KBM-7 (cell line): ENCODE results near the gene MBNL3.
"Not testable (repeated sequence)": the region's sequence is repeated elsewhere in the genome, so short reads cannot be mapped to it uniquely, and the experiment has no call there.

Source experiments
- DNase-seq: peaks from one replicate; pipeline ENCODE4 v3.0.0-alpha.2; 2015
- in situ Hi-C: fragments of 300-500 bp; cut with MboI; formaldehyde crosslinking; loops from 2 replicates; pipeline ENCODE4 v1.14.3; 2020; ENCODE audit warnings: low sequenced_read_pairs, low pct_unique_long_range_greater_than_20kb, mixed read lengths

The MBNL3 gene

DNA sequence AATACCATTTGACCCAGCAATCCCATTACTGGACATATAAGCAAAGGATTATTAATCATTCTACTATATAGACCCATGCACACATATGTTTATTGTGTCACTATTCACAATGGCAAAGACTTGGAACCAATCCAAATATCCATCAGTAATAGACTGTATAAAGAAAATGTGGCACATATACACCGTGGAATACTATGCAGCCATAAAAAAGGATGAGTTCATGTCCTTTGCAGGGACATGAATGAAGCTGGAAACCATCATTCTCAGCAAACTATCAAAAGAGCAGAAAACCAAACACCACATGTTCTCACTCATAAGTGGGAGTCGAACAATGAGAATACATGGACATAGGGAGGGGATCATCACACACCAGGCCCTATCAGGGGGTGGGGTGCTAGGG, 161.9 kb downstream of the MBNL3 start:
- DNase-seq, in situ Hi-C loops: not testable (repeated sequence)
